ENCODE results near the gene SPTLC1. TPM values are rescaled to one million over a fixed set of nuclear protein-coding genes. Genes with fewer than 3 reads are reported as not detected.
"Not testable (repeated sequence)": the region's sequence is repeated elsewhere in the genome, so short reads cannot be mapped to it uniquely, and the experiment has no call there.

Gene SPTLC1, protein sequence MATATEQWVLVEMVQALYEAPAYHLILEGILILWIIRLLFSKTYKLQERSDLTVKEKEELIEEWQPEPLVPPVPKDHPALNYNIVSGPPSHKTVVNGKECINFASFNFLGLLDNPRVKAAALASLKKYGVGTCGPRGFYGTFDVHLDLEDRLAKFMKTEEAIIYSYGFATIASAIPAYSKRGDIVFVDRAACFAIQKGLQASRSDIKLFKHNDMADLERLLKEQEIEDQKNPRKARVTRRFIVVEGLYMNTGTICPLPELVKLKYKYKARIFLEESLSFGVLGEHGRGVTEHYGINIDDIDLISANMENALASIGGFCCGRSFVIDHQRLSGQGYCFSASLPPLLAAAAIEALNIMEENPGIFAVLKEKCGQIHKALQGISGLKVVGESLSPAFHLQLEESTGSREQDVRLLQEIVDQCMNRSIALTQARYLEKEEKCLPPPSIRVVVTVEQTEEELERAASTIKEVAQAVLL
- total RNA-seq: 60.1 TPM
- long read RNA-seq, transcript SPTLC1-201 (15 exons, 1,894 nt): major isoform, 90 of 111 reads
- long read RNA-seq, partial matches to known transcripts: 6 of 111 reads
- long read RNA-seq, other reads (novel, unspliced or antisense): 13 of 111 reads

DNA sequence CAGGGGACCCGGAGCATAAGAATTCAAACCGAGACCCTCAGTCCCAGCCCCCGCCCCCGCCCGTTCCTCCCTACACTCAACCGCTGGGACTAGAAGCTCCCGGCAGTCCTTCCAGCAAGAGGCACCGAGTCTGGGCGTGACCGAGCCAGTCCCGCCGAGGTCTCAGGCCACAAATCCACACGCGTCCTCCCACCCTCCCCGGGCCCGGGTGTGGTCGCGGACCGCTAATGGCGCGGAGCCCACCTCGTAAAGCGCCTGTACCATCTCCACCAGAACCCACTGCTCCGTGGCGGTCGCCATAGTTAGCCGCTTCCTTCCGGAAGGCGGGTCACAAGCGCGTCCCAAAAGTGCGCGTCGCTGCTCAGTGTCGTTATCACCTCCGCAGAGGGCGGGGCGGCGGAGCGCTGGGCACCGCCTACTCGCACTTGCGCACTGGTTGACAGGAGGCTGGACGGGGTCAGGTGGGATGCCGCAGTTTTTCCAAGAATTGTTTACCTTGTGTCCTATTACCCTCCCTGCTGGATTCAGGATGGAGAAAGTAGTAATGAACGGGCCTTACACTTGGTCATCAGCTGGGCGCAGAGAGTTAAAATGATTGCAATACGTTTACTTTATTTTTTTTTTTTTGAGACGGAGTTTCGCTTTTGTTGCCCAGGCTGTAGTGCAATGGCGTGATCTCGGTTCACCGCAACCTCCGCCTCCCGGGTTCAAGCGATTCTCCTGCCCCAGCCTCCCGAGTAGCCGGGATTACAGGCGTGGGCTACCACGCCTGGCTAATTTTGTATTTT lies at the start of gene SPTLC1:
Gene SPTLC1 (minus strand): TSS at position 343 of the 788 bp plus-strand sequence. CDS start 43 bp downstream, at position 300.
- DNase-seq (ENCODE audit: low spot score): peak; percentile 99

DNA sequence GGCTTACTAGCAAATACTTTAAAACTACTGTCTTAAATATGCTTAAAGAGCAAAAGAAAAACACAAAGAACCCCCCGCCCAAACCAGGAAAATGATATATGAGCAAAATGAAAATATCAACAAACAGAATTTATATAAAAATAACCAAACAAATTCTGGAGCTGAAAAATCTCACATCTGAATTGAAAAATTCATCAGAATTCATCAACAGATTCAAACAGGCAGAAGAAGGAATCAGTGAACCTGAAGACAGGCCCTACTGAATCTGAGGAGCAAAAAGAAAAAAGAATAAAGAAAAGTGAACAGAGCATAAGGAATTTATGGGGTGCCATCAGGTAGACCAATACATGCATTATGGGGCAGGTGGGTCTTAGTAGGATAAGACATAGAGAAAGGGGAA lies 49.8 kb upstream of the SPTLC1 start:
- DNase-seq (ENCODE audit: low spot score): no peak

DNA sequence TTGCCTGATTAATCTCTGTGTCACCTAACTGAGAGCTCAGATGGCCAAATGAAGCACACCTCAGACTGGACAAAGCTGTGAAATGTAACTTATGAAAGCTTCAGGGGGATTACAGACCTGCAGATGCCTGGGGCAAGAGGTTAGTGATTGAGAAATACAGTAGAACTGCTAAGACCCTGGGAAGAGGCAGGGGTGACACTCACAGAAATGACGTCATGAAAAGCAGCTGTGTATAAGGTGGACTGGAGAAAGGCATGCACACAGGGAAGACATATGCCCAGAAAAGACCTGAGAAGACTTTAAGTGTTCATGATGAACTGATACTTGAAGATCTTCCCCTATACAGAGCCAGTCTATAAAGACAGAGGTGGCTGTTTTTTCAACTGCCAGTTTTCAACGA lies 49.3 kb upstream of the SPTLC1 start:
- DNase-seq (ENCODE audit: low spot score): no peak

DNA sequence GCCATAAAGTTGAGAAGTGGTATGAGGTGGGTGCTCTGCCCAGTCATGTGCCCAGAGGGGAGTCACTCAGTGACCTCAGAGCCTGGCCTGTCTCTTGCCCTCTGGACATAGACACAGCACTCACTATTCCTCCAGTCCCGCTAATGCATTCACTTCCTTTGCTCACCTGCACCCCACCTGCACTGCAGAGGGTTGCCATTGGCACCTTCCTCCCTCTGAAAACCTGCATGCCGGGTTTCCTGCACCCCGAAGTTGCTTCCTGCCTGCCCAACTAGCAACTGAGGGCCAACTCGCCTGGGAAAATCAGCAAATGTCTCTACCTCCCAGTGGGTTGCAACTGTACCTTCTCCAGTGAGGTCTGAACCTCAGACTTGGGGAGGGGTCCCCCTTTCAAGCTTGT lies 48.1 kb upstream of the SPTLC1 start:
- DNase-seq (ENCODE audit: low spot score): peak; percentile 75

DNA sequence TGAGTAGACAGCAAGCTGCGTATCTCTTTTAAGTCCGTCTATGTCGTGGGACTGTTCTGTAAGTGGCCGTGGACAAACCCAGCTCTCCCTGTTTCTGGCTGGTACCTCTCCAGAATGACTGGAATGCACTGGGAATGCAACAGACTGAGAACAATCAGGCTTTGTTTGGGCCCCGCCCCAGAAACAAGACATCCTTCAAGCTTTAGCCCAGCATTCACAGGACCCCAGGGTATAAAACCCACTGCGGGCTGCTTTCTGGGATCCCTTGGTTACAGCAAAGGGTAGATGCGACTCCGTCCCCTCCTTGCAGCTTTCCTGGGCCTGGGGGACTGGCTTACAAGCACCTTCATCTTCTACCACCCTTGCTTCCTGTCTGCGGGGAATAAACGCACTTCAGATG lies 45.6 kb upstream of the SPTLC1 start:
- DNase-seq (ENCODE audit: low spot score): peak; percentile 83

DNA sequence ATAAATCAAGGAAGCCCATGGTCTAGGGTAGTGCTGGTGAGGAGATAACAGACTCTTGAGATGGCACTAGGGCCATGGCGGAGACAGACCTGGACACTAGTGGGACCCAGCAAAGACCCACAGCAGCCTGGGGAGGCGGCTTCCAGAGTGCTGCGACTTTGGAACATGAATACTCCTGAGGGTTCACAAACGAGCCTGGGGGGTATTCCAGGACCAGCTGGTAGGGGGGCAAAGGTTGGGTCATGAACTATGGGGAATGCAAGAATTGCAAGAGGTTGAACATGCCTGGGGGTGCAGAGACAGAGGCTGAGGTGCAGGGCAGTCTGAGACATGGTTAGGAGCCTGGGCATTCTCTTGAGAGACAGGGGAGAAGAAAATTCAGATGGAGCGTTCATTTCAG lies 43.8 kb upstream of the SPTLC1 start:
- peak; percentile 78 for DNase-seq (ENCODE audit: low spot score)

DNA sequence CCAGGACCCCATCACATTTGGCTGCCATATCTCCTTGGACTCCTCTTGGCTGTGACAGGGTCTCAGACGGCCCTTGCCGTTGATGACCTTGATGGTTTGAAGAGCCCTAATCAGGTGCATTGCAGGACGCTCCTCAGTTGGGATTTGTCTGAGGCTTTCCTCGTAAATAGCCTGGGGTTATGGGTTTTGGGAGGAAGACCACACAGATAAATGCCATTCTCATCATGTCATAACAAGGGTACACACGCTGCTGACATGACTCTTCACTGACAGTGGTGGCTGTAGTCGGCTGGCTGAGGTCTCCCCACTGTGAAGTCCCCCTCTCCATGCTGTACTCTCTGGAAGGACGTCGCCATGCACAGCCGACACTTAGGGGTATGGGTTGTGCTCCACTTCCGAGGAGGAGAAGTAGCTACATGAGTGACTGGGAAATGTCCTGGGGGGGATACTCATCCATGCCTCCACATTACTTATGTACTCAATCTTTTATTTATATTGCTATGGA lies 42.9 kb upstream of the SPTLC1 start:
- DNase-seq (ENCODE audit: low spot score): peak; percentile 69

DNA sequence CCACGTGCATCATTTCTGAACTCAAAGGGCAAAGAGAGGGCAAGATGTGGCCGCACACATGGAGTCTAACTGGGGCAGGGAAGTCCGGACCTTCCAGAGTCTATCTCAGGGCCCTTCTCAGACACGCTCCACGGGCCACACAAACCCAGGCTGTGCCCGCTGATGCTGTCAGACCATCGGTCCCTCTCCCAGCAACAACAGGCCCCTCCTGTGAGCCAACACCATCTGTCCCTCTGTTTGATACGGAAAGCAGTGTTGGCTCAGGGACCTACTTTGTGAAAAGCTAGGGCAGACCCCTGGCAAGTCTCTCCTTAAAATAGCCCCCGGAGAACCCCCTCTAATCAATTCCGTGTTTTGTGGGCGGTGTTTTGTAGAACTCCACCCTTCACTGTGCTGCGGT lies 40.5 kb upstream of the SPTLC1 start:
- peak; percentile 47 for DNase-seq (ENCODE audit: low spot score)

DNA sequence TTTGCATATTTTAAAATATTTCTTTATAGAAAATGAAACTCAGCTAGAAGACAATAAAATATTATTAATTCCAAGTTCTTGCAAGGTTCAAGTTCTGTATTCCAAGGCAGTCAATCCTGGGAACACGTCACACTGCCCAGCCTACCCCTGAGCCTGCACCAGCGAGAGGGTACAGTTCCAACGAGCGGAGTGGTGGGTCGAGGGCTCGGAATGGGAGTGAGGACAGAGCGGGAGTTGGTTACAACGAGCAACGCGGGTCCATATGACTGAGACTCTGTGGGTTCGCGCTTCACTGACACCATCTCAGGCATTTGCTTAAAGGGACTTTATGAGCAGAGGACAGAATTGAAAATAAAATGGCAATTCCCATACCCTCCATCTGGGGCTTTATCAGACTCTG lies 40.0 kb upstream of the SPTLC1 start:
- DNase-seq (ENCODE audit: low spot score): peak; percentile 78

DNA sequence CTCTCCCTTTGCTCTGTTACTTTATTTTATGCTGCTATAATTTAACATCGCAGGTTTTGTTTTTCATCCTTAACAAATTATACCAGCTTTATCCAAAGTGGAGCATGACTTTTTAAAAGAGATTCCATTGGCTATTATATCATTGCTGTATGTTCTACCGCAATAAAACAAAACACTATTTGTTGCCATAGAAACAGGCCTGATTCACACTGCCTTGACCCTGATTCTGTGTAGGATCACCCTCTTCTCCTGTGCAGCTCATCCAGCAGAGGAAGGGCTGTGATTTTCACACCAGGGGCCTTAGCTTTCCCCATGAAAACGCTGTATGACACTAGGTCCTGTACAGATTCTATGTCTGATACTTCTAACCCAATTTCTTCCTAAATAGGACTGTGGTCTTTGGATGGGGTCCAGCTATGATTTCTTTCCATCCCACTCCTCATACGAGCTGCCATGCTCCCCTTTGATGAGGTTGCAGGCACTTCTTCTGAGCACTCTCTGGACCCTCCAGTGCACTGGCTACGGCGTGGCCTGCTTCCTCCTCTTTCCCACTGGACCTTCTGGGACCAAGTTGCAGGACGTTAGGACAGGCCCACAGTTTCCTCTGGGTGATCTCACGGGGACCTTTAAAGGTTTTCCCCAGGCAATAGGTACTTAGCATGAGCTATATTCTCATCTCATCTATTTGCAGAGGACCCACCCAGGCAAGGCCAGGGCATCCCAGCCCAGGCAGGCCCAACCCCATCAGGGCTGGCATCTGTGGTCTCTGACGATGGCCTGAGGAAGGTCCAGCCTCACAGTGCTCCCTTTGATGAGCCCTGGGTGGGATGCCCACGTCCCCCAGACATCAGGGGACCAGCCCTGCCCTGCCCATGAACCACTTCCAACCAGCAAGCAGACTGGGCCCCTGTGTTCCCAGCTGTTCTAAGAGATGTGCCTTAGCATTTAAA lies 38.5 kb upstream of the SPTLC1 start:
- peak; percentile 81 for DNase-seq (ENCODE audit: low spot score)

DNA sequence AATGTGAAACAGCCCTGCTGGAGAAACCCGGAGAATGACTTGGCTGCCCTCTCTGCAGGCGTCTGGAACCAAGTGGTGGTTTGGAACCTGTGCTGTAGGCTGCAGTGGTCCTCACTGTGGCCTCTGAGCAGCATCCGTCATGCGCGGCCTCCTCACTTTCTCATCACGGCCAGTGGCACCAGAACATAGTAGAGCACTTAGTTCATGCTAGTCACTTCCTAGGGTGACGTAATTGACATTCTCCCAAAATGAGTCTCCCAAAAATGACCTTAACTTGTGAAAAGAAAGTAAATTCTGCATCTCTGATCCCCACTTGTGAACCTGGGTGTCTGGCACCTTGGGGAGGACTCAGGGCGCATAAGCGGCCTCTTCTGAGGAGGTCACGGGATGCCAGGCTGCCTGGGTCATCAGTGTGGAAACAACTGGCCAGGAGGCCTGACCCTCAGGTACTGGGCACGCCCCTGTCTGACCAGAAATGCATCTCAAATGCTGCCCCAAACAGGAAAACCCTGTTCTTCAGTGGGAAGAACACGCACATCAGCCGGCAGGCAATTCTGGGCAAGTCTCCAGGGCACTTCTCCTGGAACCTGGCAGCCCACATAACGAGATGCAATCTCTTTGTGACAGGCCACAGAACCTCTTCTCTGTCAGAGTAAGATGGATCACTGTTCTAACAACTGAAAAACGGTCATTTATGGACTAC lies 36.6 kb upstream of the SPTLC1 start:
- DNase-seq (ENCODE audit: low spot score): no peak

DNA sequence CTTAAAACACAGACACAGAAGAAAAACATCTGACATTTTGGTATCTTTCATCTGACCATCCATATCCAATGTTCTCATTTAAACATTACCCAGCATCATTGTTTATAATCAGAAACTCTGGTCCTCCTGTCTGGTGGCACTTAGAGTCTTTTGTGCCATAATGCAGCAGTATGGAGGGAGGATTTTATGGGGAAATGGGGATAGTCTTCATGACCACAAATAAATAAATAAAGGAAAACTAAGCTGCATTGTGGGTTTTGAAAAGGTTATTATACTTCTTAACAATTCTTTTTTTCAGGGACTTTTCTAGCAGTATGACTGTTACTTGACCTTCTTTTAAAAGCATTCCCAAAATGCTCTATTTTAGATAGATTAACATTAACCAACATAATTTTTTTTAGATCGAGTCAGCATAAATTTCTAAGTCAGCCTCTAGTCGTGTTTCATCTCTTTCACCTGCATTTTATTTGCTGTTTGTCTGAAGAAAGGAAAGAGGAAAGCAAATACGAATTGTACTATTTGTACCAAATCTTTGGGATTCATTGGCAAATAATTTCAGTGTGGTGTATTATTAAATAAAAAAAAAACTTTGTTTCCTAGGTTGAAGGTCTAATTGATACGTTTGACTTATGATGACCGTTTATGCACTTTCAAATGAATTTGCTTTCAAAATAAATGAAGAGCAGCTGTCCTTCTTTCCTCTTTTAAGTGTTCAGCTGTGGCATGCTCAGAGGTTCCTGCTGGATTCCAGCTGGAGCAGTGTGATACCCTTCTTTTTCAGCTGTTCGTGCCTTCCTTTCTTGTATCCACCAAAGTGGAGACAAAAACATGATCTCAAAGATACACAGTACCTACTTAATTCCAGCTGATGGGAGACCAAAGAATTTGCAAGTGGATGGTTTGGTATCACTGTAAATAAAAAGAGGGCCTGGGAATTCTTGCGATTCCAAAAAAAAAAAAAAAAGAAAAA lies 35.6 kb upstream of the SPTLC1 start:
- DNase-seq (ENCODE audit: low spot score): not testable (repeated sequence)

DNA sequence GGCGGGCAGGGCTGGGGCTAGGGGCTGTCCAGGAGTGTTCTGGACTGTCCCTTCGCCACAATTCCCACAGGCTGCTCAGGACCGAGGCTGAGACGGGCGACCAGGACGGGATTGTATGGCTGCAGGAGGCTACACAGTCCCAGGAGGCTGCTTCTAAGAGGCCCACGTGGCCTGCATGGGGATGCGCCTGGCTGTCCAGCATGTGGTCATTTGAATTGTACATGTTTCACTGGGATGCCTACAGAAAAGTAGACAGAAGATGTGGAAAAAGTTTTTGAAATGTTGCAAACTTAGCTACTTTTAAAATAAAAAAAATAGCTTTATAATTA lies 32.6 kb upstream of the SPTLC1 start:
- DNase-seq (ENCODE audit: low spot score): no peak

DNA sequence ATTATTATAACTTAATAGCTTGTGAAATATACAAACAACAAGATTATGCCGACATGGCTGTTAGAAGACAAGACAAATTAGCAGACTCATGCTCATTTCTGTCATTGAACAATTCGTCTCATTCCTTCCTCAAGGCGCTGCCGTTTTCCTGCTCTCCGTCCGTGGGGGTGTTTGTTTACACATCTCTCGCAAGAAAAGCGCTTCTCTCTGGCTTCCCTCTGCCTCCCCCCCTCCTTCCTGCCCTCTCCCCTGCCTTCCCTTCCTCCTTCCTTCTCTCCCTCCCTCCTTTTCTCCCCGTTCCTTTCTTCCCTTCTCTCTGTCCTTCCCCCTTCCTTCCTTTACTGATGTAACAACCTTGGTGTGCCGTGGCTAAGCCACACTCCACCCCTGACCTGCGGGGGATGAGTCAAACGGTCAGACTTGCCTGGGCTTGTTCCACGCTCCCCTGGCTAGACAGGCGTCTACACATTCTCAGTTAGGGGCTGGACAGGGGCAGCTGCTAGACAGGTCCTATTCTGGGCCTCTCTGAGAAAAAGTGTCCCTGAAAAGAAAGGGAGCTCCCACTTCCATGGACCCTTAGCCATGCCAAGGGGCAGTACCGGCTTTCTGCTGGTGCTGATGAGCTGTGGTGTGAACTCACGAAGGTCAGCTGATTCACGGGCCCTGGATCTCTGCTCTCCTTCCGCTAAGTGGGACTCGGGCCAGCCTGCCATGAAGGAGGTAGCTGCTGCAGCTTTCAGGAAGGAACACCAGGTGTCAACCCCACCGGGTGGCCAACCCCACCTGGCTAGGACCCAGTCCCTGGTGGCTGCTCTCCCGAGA lies 32.0 kb upstream of the SPTLC1 start:
- no peak for DNase-seq (ENCODE audit: low spot score)

DNA sequence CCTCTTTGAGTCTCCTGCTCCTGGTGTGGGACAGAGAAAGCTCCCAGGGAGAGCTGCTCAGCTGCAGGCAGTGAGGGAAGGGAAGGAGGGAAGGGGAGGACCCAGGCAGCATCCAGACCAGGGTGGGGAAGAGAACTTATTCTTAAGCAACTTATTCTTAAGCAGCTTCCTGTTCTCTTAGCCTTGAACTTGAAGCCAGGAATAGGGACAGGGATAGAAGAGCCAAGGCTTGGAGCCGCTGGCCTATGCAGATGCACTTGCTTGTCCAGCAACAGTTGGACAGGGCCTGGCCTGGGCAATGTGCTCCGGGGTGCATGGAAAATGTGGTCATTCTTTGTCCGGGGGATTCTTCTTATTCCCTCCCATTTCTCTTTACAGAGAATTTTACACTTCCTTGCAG lies 31.4 kb upstream of the SPTLC1 start:
- DNase-seq (ENCODE audit: low spot score): no peak

DNA sequence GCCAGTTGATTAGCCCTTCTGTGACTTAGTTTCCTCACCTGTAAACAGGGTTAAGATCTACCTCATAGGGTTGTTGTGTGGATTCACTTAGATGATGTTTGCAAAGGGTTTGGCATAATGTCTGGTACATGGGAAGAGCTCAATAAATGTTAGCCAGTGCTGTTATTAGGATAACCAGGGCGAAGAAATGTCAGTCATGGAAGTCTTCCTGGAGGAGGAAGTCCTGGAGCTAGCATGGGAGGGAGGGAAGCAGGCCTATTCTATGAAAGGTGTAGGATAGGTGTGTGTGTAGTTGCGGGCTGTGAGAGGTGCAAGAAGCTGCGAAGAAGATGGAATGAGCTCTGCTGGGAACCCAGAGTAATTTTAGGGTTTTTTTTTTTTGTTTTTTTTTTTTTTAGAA lies 30.6 kb upstream of the SPTLC1 start:
- DNase-seq (ENCODE audit: low spot score): not testable (repeated sequence)

DNA sequence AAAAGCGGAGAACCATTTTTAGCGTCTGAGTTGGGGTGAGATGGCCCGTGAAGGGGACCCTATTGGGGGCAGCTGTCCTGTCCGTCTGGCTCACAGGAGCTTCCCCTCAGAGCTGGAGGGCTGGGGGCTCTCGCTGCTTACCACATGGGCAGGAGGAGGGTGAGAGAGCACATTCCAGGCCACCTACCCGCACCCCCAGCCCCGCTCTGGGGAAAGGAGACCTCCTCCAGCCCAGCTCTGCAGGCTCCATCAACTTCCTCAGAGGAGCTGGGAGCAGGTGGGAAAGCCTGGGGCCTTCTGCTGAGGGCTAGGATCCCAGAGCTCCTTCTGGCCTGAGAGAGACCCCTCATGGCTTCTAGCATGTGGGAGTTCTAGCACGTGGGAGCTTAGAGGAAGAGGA lies 27.1 kb upstream of the SPTLC1 start:
- no peak for DNase-seq (ENCODE audit: low spot score)

Measured in mesenteric fat pad (tissue), 1 donor.